B cell (primary cell): ENCODE data around the gene SWI5. TPM values are rescaled to one million over a fixed set of nuclear protein-coding genes. Genes with fewer than 3 reads are reported as not detected.

ENCODE experiments used
- ATAC-seq: fragments of 200-7000 bp; cut with Tn5 transposase; one replicate; pipeline ENCODE4 v1.10.0; 2021; ENCODE audit warnings: low read depth, mild to moderate bottlenecking, moderate number of reproducible peaks, moderate library complexity
- CTCF ChIA-PET: fragments of 350-600 bp; sonication (Branson Sonifier 250); formaldehyde crosslinking; loops from one replicate; lab custom pipeline; 2021; ENCODE audit warnings: antibody characterized with exemption, inconsistent platforms; lab: Charles Lee
- POLR2A ChIA-PET: fragments of 350-600 bp; sonication (Branson Sonifier 250); formaldehyde crosslinking; loops from one replicate; lab custom pipeline; 2021; ENCODE audit warnings: antibody characterized with exemption; lab: Charles Lee
- DNase-seq: peaks from one replicate; pipeline ENCODE4 v3.0.0; 2013
- H2AFZ ChIP-seq: 2 replicates; pipeline ENCODE4 v1.6.1; 2012; ENCODE audit warnings: mild to moderate bottlenecking, low read depth, low read length; ENCODE audit not compliant: insufficient read depth, poor library complexity, severe bottlenecking
- H3K27ac ChIP-seq, 2 donors: 1 replicate in 1 of 2; 2 replicates in 1 of 2; pipeline ENCODE4 v1.5.1; 2012 to 2013; ENCODE audit warnings: low read length in 2 of 2, mild to moderate bottlenecking in 2 of 2, moderate library complexity in 1 of 2
- H3K27me3 ChIP-seq, 4 experiments: fragments of 200-600 bp in 1 of 4; sonication (generic) in 1 of 4; replicated peaks in 1 of 4; 1 replicate in 2 of 4; 2 replicates in 2 of 4; pipeline versions ENCODE4 v1.6.1 to v1.7.0; 2013 to 2016; ENCODE audit warnings: low read length in 3 of 4, mild to moderate bottlenecking in 2 of 4, mixed read lengths in 1 of 4, moderate library complexity in 1 of 4; ENCODE audit not compliant: insufficient read depth in 4 of 4, control insufficient read depth in 3 of 4; ENCODE audit errors: control extremely low read depth in 1 of 4
- H3K36me3 ChIP-seq, 2 experiments: replicated peaks in 1 of 2; 1 replicate in 1 of 2; 2 replicates in 1 of 2; pipeline versions ENCODE4 v1.6.1 to v1.7.1; 2013; ENCODE audit warnings: low read length in 1 of 2; ENCODE audit not compliant: insufficient read depth in 2 of 2, control insufficient read depth in 1 of 2; ENCODE audit errors: control extremely low read depth in 1 of 2, extremely low read depth in 1 of 2
- H3K4me1 ChIP-seq, 2 donors: fragments of 200-600 bp in 1 of 2; sonication (generic) in 1 of 2; 1 replicate in 1 of 2; 2 replicates in 1 of 2; pipeline versions ENCODE4 v1.5.1 to v1.6.1; 2013 to 2017; ENCODE audit warnings: low read length in 2 of 2; ENCODE audit not compliant: control insufficient read depth in 2 of 2, insufficient read depth in 2 of 2
- H3K4me2 ChIP-seq: replicated peaks from 2 replicates; pipeline ENCODE3; 2012; ENCODE audit warnings: mild to moderate bottlenecking, low read depth, low read length; ENCODE audit not compliant: poor library complexity, severe bottlenecking
- H3K4me3 ChIP-seq, 5 experiments: fragments of 200-600 bp in 1 of 5; sonication (generic) in 1 of 5; 1 replicate in 3 of 5; 2 replicates in 2 of 5; pipeline versions ENCODE4 v1.5.1 to v1.7.0; 2011 to 2016; ENCODE audit warnings: low read length in 4 of 5, mild to moderate bottlenecking in 4 of 5, low read depth in 2 of 5, control low read depth in 1 of 5, moderate library complexity in 1 of 5; ENCODE audit not compliant: insufficient read depth in 1 of 5; ENCODE audit errors: control extremely low read depth in 1 of 5, extremely low read depth in 1 of 5
- H3K79me2 ChIP-seq: fragments of 200-600 bp; sonication (generic); one replicate; pipeline ENCODE4 v1.6.0; 2016; ENCODE audit warnings: low read length; ENCODE audit not compliant: control insufficient read depth, insufficient read depth
- H3K9ac ChIP-seq: fragments of 200-600 bp; sonication (generic); 2 replicates; pipeline ENCODE4 v1.6.1; 2017; ENCODE audit warnings: mild to moderate bottlenecking, low read length, moderate library complexity
- H3K9me3 ChIP-seq, 3 donors: one replicate each; pipeline versions ENCODE4 v1.6.1 to v1.7.1; 2013; ENCODE audit warnings: low read length in 2 of 3; ENCODE audit not compliant: control insufficient read depth in 2 of 3, insufficient read depth in 1 of 3; ENCODE audit errors: control extremely low read depth in 1 of 3
- H4K20me1 ChIP-seq: 2 replicates; pipeline ENCODE4 v1.6.0; 2012; ENCODE audit warnings: mild to moderate bottlenecking, low read length; ENCODE audit not compliant: insufficient read depth, control insufficient read depth, poor library complexity, severe bottlenecking
- H3K27ac Mint-ChIP-seq: one replicate; pipeline ENCODE4 v1.8.0; 2021; ENCODE audit warnings: mixed read lengths
- H3K27me3 Mint-ChIP-seq: one replicate; pipeline ENCODE4 v1.8.0; 2021; ENCODE audit warnings: mixed read lengths
- H3K4me1 Mint-ChIP-seq: one replicate; pipeline ENCODE4 v1.8.0; 2021; ENCODE audit warnings: mixed read lengths
- H3K4me3 Mint-ChIP-seq: one replicate; pipeline ENCODE4 v1.8.0; 2021; ENCODE audit warnings: mixed read lengths
- H3K9me3 Mint-ChIP-seq: one replicate; pipeline ENCODE4 v1.8.0; 2022; ENCODE audit warnings: mixed read lengths; ENCODE audit not compliant: insufficient read depth
- EZH2 ChIP-seq: IDR thresholded peaks from 2 replicates; pipeline ENCODE4 v1.6.1; 2012; ENCODE audit warnings: borderline replicate concordance, low read depth, mild to moderate bottlenecking, moderate library complexity, low read length; ENCODE audit not compliant: insufficient read depth, poor library complexity, severe bottlenecking
- WGBS: methylation state at CpG from one replicate; pipeline ENCODE4 v1.1.5; 2013; ENCODE audit warnings: missing lambda C conversion rate; ENCODE audit not compliant: insufficient coverage; 5-methylcytosine and 5-hydroxymethylcytosine counted together
- intact Hi-C: fragments of 100-400 bp; cut with micrococcal nuclease; formaldehyde crosslinking; loops from one replicate; pipeline ENCODE4 v1.10.0; 2022
- polyA plus RNA-seq: library from polyadenylated mRNA; depleted of rRNA; stranded (reverse); fragments of >200 nt; gene quantifications from 2 replicates; pipeline ENCODE4 v1.2.3, GENCODE V29; 2012
- total RNA-seq, 2 donors: library from RNA; stranded (reverse); fragments of 120-200 nt in 1 of 2; gene quantifications; 1 replicate in 1 of 2; 2 replicates in 1 of 2; pipeline versions ENCODE4 v1.2.3 to v1.2.4, GENCODE V29; 2013 to 2022
- TF ChIP-seq, protein P1 (sequence below): fragments of 200-600 bp; IDR thresholded peaks from one replicate; pipeline ENCODE4 v1.8.0; 2022; ENCODE audit warnings: antibody characterized with exemption, mild to moderate bottlenecking

SWI5 gene
- total and polyA plus RNA-seq, 2 donors (not counting 1 experiment from before 2014, with no cell fraction given), result 8.6 to 23.3 TPM

DNA sequence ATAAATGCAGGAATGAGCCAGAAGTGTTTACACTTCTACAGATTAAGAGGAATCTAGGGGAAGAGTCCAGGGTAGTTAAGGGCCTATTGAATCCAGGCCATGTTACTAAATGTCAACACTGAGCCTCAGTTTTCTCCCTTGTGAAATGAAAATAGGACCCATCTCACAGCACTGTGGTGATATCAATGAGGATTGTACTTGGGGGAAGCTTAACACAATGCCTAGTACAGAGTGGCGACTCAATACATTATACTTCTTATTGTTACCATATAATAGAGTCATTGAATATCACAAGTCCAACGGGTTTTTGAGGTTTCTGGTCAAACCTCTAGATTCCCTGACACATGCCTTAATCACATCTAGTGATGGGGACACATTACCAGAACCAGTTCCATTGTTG is 41.6 kb downstream of the SWI5 start:
- intact Hi-C loops, result no loop called here
- Histone ChIP-seq H2AFZ (no peak overlapping the region), H3K4me2 (no peak overlapping the region), H3K4me3 (no peak overlapping the region), H3K79me2 (peaks cover 3% of the 10 kb centered on the region), H3K4me1 (peaks cover 7 to 10% of the 10 kb centered on the region in 2 donors), H3K9me3 (no peaks in the 10 kb centered on the region), H3K36me3 (peaks cover 0 to 40% of the 10 kb centered on the region in 2 experiments), H4K20me1 (no peaks in the 10 kb centered on the region), H3K27ac (no peak overlapping the region), H3K9ac (no peak overlapping the region), H3K27me3 (no peaks in the 10 kb centered on the region)
- H3K4me1 Mint-ChIP-seq, result peaks cover 10% of the 10 kb centered on the region
- ChIA-PET POLR2A (no interaction called here), CTCF (no interaction called here)
- no CpG with 5 or more reads among the region's 2 CpGs for WGBS
- no peaks in the 10 kb centered on the region for H3K9me3 Mint-ChIP-seq
- ATAC-seq (no peak), DNase-seq (no peak)
- H3K27me3 Mint-ChIP-seq, result no peaks in the 10 kb centered on the region
- TF ChIP-seq, protein P1, sequence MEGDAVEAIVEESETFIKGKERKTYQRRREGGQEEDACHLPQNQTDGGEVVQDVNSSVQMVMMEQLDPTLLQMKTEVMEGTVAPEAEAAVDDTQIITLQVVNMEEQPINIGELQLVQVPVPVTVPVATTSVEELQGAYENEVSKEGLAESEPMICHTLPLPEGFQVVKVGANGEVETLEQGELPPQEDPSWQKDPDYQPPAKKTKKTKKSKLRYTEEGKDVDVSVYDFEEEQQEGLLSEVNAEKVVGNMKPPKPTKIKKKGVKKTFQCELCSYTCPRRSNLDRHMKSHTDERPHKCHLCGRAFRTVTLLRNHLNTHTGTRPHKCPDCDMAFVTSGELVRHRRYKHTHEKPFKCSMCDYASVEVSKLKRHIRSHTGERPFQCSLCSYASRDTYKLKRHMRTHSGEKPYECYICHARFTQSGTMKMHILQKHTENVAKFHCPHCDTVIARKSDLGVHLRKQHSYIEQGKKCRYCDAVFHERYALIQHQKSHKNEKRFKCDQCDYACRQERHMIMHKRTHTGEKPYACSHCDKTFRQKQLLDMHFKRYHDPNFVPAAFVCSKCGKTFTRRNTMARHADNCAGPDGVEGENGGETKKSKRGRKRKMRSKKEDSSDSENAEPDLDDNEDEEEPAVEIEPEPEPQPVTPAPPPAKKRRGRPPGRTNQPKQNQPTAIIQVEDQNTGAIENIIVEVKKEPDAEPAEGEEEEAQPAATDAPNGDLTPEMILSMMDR, result no peak
- no peak for TF ChIP-seq EZH2
- H3K4me3 Mint-ChIP-seq, result no peak overlapping the region
- no peak overlapping the region for H3K27ac Mint-ChIP-seq

DNA sequence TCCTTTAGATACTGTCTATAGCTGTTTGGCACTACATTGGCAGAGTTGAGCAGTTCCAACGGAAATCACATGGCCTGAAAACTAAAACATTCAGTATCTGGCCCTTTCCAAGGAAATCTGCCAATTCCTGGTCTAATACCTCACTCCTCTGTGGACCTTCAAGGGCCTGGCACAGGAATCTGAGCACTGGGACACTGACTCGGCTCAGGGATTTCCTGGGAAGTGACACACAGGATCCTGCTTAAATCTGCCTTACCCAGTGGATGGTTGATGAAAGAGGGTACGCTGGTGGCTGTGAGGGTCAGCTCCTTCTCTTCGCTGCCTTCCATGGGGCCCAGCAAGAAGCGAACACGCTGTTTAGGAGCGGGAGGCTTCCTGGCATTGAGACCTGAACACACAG is 45.3 kb downstream of the SWI5 start:
- DNase-seq, result no peak
- no peak overlapping the region for H3K27ac ChIP-seq
- H2AFZ ChIP-seq, result no peak overlapping the region
- ATAC-seq, result no peak
- no peaks in the 10 kb centered on the region for H3K9me3 ChIP-seq
- H3K9me3 Mint-ChIP-seq, result no peaks in the 10 kb centered on the region
- peak overlapping the region; percentile 95 for H3K4me2 ChIP-seq
- H3K9ac ChIP-seq, result no peak overlapping the region
- peak overlapping the region; percentile 97 for H3K4me3 Mint-ChIP-seq
- no peaks in the 10 kb centered on the region for H4K20me1 ChIP-seq
- H3K36me3 ChIP-seq, result peaks cover 0 to 28% of the 10 kb centered on the region in 2 experiments
- intact Hi-C loops, result loop anchor here (5.0 kb wide), 2 partner anchors 129 to 231 kb away; partner anchors contain the start of genes CIZ1 and SPTAN1
- CTCF ChIA-PET, result interaction anchor here (1.6 kb wide), 1 partner anchor 20 kb away, joined by 8 read pairs; no protein-coding TSS in a partner anchor
- no peak overlapping the region for H3K4me3 ChIP-seq
- no CpG with 5 or more reads among the region's 7 CpGs for WGBS
- peaks cover 33% of the 10 kb centered on the region for H3K79me2 ChIP-seq
- H3K4me1 Mint-ChIP-seq, result peaks cover 31% of the 10 kb centered on the region
- H3K4me1 ChIP-seq, result peaks cover 17 to 22% of the 10 kb centered on the region in 2 donors
- H3K27me3 Mint-ChIP-seq, result no peaks in the 10 kb centered on the region
- TF ChIP-seq, protein P1, result no peak
- TF ChIP-seq EZH2, result no peak
- H3K27me3 ChIP-seq, result no peaks in the 10 kb centered on the region
- POLR2A ChIA-PET, result interaction anchor here (0.6 to 1.8 kb wide), 2 partner anchors 46 to 178 kb away, joined by 3 to 4 read pairs; partner anchors contain the start of genes GOLGA2 and SWI5
- H3K27ac Mint-ChIP-seq, result peak overlapping the region; percentile 15
